HG03439 (cell line): ENCODE data around the gene SOX5.
"Not testable (repeated sequence)": the region's sequence is repeated elsewhere in the genome, so short reads cannot be mapped to it uniquely, and the experiment has no call there.

Experiments
- ATAC-seq: cut with Tn5 transposase; IDR thresholded peaks from one replicate; pipeline ENCODE4 v1.9.1; 2021; ENCODE audit warnings: mild to moderate bottlenecking, moderate library complexity; ENCODE audit not compliant: unreplicated experiment

Gene SOX5

GRCh38 chr12:23911574-23911973 is 37.9 kb downstream of the SOX5 start:
- no peak for ATAC-seq

- ATAC-seq: no peak
Observed at GRCh38 chr12:23909551-23909950, 39.9 kb downstream of the SOX5 start.

- no peak for ATAC-seq
Observed at GRCh38 chr12:23906329-23906728, 43.1 kb downstream of the SOX5 start.

- no peak for ATAC-seq
Observed at GRCh38 chr12:23899434-23899833, 50.0 kb downstream of the SOX5 start.

GRCh38 chr12:23898121-23898520 is 51.3 kb downstream of the SOX5 start:
- no peak for ATAC-seq

- ATAC-seq: no peak
Observed at GRCh38 chr12:23895792-23896218, 53.7 kb downstream of the SOX5 start.

GRCh38 chr12:23893611-23894010 is 55.9 kb downstream of the SOX5 start:
- ATAC-seq: no peak

GRCh38 chr12:23891115-23891514 is 58.4 kb downstream of the SOX5 start:
- no peak for ATAC-seq

GRCh38 chr12:23889069-23889440 is 60.4 kb downstream of the SOX5 start:
- no peak for ATAC-seq

- no peak for ATAC-seq
Observed at GRCh38 chr12:23888396-23889068, 60.9 kb downstream of the SOX5 start.

- ATAC-seq: no peak
Observed at GRCh38 chr12:23887055-23887835, 62.2 kb downstream of the SOX5 start.

GRCh38 chr12:23885394-23885793 is 64.1 kb downstream of the SOX5 start:
- no peak for ATAC-seq

GRCh38 chr12:23884909-23885308 is 64.6 kb downstream of the SOX5 start:
- ATAC-seq: no peak

- ATAC-seq: no peak
Observed at GRCh38 chr12:23880988-23881387, 68.5 kb downstream of the SOX5 start.

GRCh38 chr12:23876618-23877017 is 72.9 kb downstream of the SOX5 start:
- not testable (repeated sequence) for ATAC-seq

- ATAC-seq: no peak
Observed at GRCh38 chr12:23867794-23868193, 81.7 kb downstream of the SOX5 start.

- ATAC-seq: no peak
Observed at GRCh38 chr12:23862701-23863100, 86.8 kb downstream of the SOX5 start.

GRCh38 chr12:23860019-23860418 is 89.5 kb downstream of the SOX5 start:
- ATAC-seq: no peak

- ATAC-seq: no peak
Observed at GRCh38 chr12:23857178-23857577, 92.3 kb downstream of the SOX5 start.

GRCh38 chr12:23855813-23856212 is 93.7 kb downstream of the SOX5 start:
- no peak for ATAC-seq

GRCh38 chr12:23854598-23854997 is 94.9 kb downstream of the SOX5 start:
- no peak for ATAC-seq

GRCh38 chr12:23853640-23854039 is 95.8 kb downstream of the SOX5 start:
- ATAC-seq: no peak
